GM11168 (cell line): Measurements from ENCODE around the gene DCHS2.

Experiments used
- in situ Hi-C: fragments of 300-500 bp; cut with MboI; formaldehyde crosslinking; loops from one replicate; pipeline ENCODE4 v1.12.0; 2022; ENCODE audit warnings: low sequenced_read_pairs; ENCODE audit not compliant: unreplicated experiment

Gene DCHS2

GRCh38 chr4:154454710-154455109, 36.9 kb downstream of the DCHS2 start:
- in situ Hi-C loops, result no loop called here

GRCh38 chr4:154452798-154453346, 38.7 kb downstream of the DCHS2 start:
- in situ Hi-C loops, result no loop called here

- in situ Hi-C loops, result no loop called here
Measured at GRCh38 chr4:154450966-154451365, 40.6 kb downstream of the DCHS2 start.

- in situ Hi-C loops, result no loop called here
Measured at GRCh38 chr4:154444958-154445357, 46.6 kb downstream of the DCHS2 start.

- in situ Hi-C loops, result no loop called here
Measured at GRCh38 chr4:154441982-154442381, 49.6 kb downstream of the DCHS2 start.

GRCh38 chr4:154441124-154441523, 50.5 kb downstream of the DCHS2 start:
- in situ Hi-C loops, result no loop called here

- in situ Hi-C loops, result no loop called here
Measured at GRCh38 chr4:154439224-154439623, 52.4 kb downstream of the DCHS2 start.

GRCh38 chr4:154435895-154436294, 55.7 kb downstream of the DCHS2 start:
- in situ Hi-C loops, result no loop called here

- in situ Hi-C loops, result no loop called here
Measured at GRCh38 chr4:154433543-154433942, 58.1 kb downstream of the DCHS2 start.

- in situ Hi-C loops, result no loop called here
Measured at GRCh38 chr4:154429176-154429575, 62.4 kb downstream of the DCHS2 start.

GRCh38 chr4:154427149-154427548, 64.5 kb downstream of the DCHS2 start:
- in situ Hi-C loops, result no loop called here

- in situ Hi-C loops, result no loop called here
Measured at GRCh38 chr4:154425514-154425913, 66.1 kb downstream of the DCHS2 start.

GRCh38 chr4:154424810-154425484, 66.7 kb downstream of the DCHS2 start:
- in situ Hi-C loops, result no loop called here

GRCh38 chr4:154422152-154422551, 69.4 kb downstream of the DCHS2 start:
- in situ Hi-C loops, result no loop called here

GRCh38 chr4:154421618-154422017, 70.0 kb downstream of the DCHS2 start:
- in situ Hi-C loops, result no loop called here

- in situ Hi-C loops, result no loop called here
Measured at GRCh38 chr4:154417373-154417673, 74.3 kb downstream of the DCHS2 start.

GRCh38 chr4:154416190-154416547, 75.4 kb downstream of the DCHS2 start:
- in situ Hi-C loops, result no loop called here

- in situ Hi-C loops, result no loop called here
Measured at GRCh38 chr4:154415313-154415712, 76.3 kb downstream of the DCHS2 start.

- in situ Hi-C loops, result no loop called here
Measured at GRCh38 chr4:154414796-154415195, 76.8 kb downstream of the DCHS2 start.

GRCh38 chr4:154414371-154414770, 77.2 kb downstream of the DCHS2 start:
- in situ Hi-C loops, result no loop called here

- in situ Hi-C loops, result no loop called here
Measured at GRCh38 chr4:154407443-154407842, 84.2 kb downstream of the DCHS2 start.

GRCh38 chr4:154406018-154406795, 85.4 kb downstream of the DCHS2 start:
- in situ Hi-C loops, result no loop called here
